ENCODE results near the gene FKBP5. TPM values are rescaled to one million over a fixed set of nuclear protein-coding genes. Genes with fewer than 3 reads are reported as not detected.

FKBP5 gene
- total and polyA plus RNA-seq, 2 donors (not counting 3 experiments of a cell fraction or from before 2014, with no cell fraction given) = 16.7 to 56.8 TPM

- intact Hi-C loops (cut with micrococcal nuclease) (no loop called here), dilution Hi-C loops (cut with MboI; ENCODE audit: extremely low pct_ligation_motif_present, low sequenced_read_pairs) (no loop called here)
- no peak for TF ChIP-seq MAX (IDR thresholded peaks at IDR 0.05; ENCODE audit: insufficient read depth, insufficient read length)
- no peak for TF ChIP-seq EZH2 (IDR thresholded peaks at IDR 0.05; ENCODE audit: borderline replicate concordance, low read depth, low read length, severe bottlenecking)
- TF ChIP-seq MYC (IDR thresholded peaks at IDR 0.05; ENCODE audit: low read depth, low read length) = no peak
- TF ChIP-seq JUN (IDR thresholded peaks at IDR 0.05; ENCODE audit: borderline replicate concordance, insufficient read depth, insufficient read length, low read depth) = no peak
- no peak for TF ChIP-seq POLR2A (IDR thresholded peaks at IDR 0.05; ENCODE audit: low read depth, low read length)
- TF ChIP-seq FOS (IDR thresholded peaks at IDR 0.05; ENCODE audit: borderline replicate concordance, insufficient read depth, low read length) = no peak
- no peak for TF ChIP-seq CTCF (IDR thresholded peaks at IDR 0.05; ENCODE audit: extremely low read depth in 1 of 2, insufficient read depth in 1 of 2, low read depth in 1 of 2, low read length in 2 of 2)
- no peak for TF ChIP-seq GATA2 (IDR thresholded peaks at IDR 0.05; ENCODE audit: insufficient read depth, insufficient read length, low read depth, low read length)
- TF ChIP-seq POLR2AphosphoS5 (IDR thresholded peaks at IDR 0.05; ENCODE audit: insufficient read depth, low read depth, low read length) = no peak
These were observed 36.5 kb upstream of the FKBP5 start for GRCh38 chr6:35725081-35725708.

More at GRCh38 chr6:35725081-35725708, 36.5 kb upstream of the FKBP5 start:
- Histone ChIP-seq H3K4me2 (ENCODE audit: insufficient read depth, low read length) (no peak overlapping the region), H3K4me3 (replicated peaks in 1 of 3; ENCODE audit: insufficient read depth in 1 of 3, low read depth in 1 of 3, low read length in 3 of 3) (no peak overlapping the region), H3K27ac (ENCODE audit: insufficient read depth, low read depth, low read length) (no peak overlapping the region), H3K79me2 (ENCODE audit: control insufficient read depth, insufficient read depth, low read length) (no peaks in the 10 kb centered on the region), H3K9me1 (replicated peaks; ENCODE audit: control insufficient read depth, extremely low read depth, insufficient read depth, low read length) (no peaks in the 10 kb centered on the region), H3K9me3 (replicated peaks; ENCODE audit: control insufficient read depth, insufficient read depth, low read length) (no peaks in the 10 kb centered on the region), H3K36me3 (ENCODE audit: control insufficient read depth in 2 of 2, extremely low read depth in 1 of 2, insufficient read depth in 2 of 2, low read length in 2 of 2) (no peaks in the 10 kb centered on the region), H3K9ac (replicated peaks; ENCODE audit: extremely low read depth, insufficient read depth, low read length) (no peak overlapping the region), H4K20me1 (replicated peaks; ENCODE audit: control insufficient read depth, extremely low read depth, insufficient read depth, low read length) (no peaks in the 10 kb centered on the region), H2AFZ (ENCODE audit: low read depth, low read length) (no peak overlapping the region), H3K27me3 (ENCODE audit: control insufficient read depth in 2 of 2, insufficient read depth in 2 of 2, low read length in 2 of 2) (no peaks in the 10 kb centered on the region), H3K4me1 (ENCODE audit: control insufficient read depth, extremely low read depth, insufficient read depth, low read length) (peaks cover 33% of the 10 kb centered on the region)
- FAIRE-seq (no peak), DNase-seq (ENCODE audit: low read depth, low spot score) (no peak)
- POLR2A ChIA-PET = no interaction called here
- CTCF ChIA-PET = interaction anchor here (1.1 to 3.8 kb wide), 2 partner anchors 12 to 203 kb away, joined by 4 to 38 read pairs; partner anchors contain the start of gene ARMC12
- BruUV-seq (replicated peaks) = no TSS peak
